DMS153 treated with DMSO at 0.1 percent for 48 hours (cell line): Measurements from ENCODE around the gene CDKAL1.
"Not testable (repeated sequence)": the region's sequence is repeated elsewhere in the genome, so short reads cannot be mapped to it uniquely, and the experiment has no call there.

Source experiments
- DNase-seq: peaks from one replicate; lab custom pipeline; 2025; ENCODE audit not compliant: unreplicated experiment; lab: John Stamatoyannopoulos, UW

Gene CDKAL1

GRCh38 chr6:20589266-20589665, 55.0 kb downstream of the CDKAL1 start:
- no peak for DNase-seq

GRCh38 chr6:20590476-20590875, 56.2 kb downstream of the CDKAL1 start:
- DNase-seq = not testable (repeated sequence)

GRCh38 chr6:20594299-20594853, 60.1 kb downstream of the CDKAL1 start:
- not testable (repeated sequence) for DNase-seq

GRCh38 chr6:20599302-20600051, 65.2 kb downstream of the CDKAL1 start:
- no peak for DNase-seq

- DNase-seq = no peak
Observed at GRCh38 chr6:20600831-20601230, 66.6 kb downstream of the CDKAL1 start.

- no peak for DNase-seq
Observed at GRCh38 chr6:20604159-20604558, 69.9 kb downstream of the CDKAL1 start.

- DNase-seq = no peak
Observed at GRCh38 chr6:20605061-20605460, 70.8 kb downstream of the CDKAL1 start.

GRCh38 chr6:20605581-20605980, 71.3 kb downstream of the CDKAL1 start:
- no peak for DNase-seq

GRCh38 chr6:20606831-20607230, 72.6 kb downstream of the CDKAL1 start:
- no peak for DNase-seq

- no peak for DNase-seq
Observed at GRCh38 chr6:20608356-20608755, 74.1 kb downstream of the CDKAL1 start.

GRCh38 chr6:20608905-20609304, 74.6 kb downstream of the CDKAL1 start:
- DNase-seq = no peak

- DNase-seq = not testable (repeated sequence)
Observed at GRCh38 chr6:20609924-20610323, 75.7 kb downstream of the CDKAL1 start.

GRCh38 chr6:20610636-20611370, 76.5 kb downstream of the CDKAL1 start:
- DNase-seq = no peak

GRCh38 chr6:20617537-20617936, 83.3 kb downstream of the CDKAL1 start:
- not testable (repeated sequence) for DNase-seq

GRCh38 chr6:20620043-20620442, 85.8 kb downstream of the CDKAL1 start:
- no peak for DNase-seq

GRCh38 chr6:20623761-20624160, 89.5 kb downstream of the CDKAL1 start:
- DNase-seq = no peak

GRCh38 chr6:20626165-20626564, 91.9 kb downstream of the CDKAL1 start:
- no peak for DNase-seq

- DNase-seq = no peak
Observed at GRCh38 chr6:20629509-20629908, 95.3 kb downstream of the CDKAL1 start.

- no peak for DNase-seq
Observed at GRCh38 chr6:20630136-20630535, 95.9 kb downstream of the CDKAL1 start.

- DNase-seq = peak; percentile 58
Observed at GRCh38 chr6:20630617-20631548, 96.6 kb downstream of the CDKAL1 start.

GRCh38 chr6:20631549-20631924, 97.3 kb downstream of the CDKAL1 start:
- no peak for DNase-seq
